Stimulated activated CD8-positive, alpha-beta memory T cell treated with anti-CD3 and anti-CD28 coated beads, Interleukin-12 subunit alpha, Interleukin-12 subunit beta, amount 100 ng/mL, for 4 hours (primary cell): Measurements from ENCODE around the gene PLCB1.

Experiments
- DNase-seq: peaks from one replicate; pipeline ENCODE4 v3.0.0-alpha.2; 2020; ENCODE audit warnings: low read depth

Gene PLCB1

GRCh38 chr20:8212286-8212685 is 80.2 kb downstream of the PLCB1 start:
- no peak for DNase-seq

- DNase-seq = no peak
Observed at GRCh38 chr20:8213270-8213669, 81.2 kb downstream of the PLCB1 start.

- no peak for DNase-seq
Observed at GRCh38 chr20:8213831-8214587, 81.9 kb downstream of the PLCB1 start.

- DNase-seq = no peak
Observed at GRCh38 chr20:8215361-8215781, 83.3 kb downstream of the PLCB1 start.

- DNase-seq = no peak
Observed at GRCh38 chr20:8216375-8217200, 84.5 kb downstream of the PLCB1 start.

- no peak for DNase-seq
Observed at GRCh38 chr20:8218861-8219260, 86.8 kb downstream of the PLCB1 start.

GRCh38 chr20:8219403-8219802 is 87.3 kb downstream of the PLCB1 start:
- DNase-seq = no peak

GRCh38 chr20:8220716-8221115 is 88.7 kb downstream of the PLCB1 start:
- DNase-seq = no peak

GRCh38 chr20:8221887-8222419 is 89.9 kb downstream of the PLCB1 start:
- no peak for DNase-seq

- no peak for DNase-seq
Observed at GRCh38 chr20:8223091-8223870, 91.2 kb downstream of the PLCB1 start.

GRCh38 chr20:8225658-8226057 is 93.6 kb downstream of the PLCB1 start:
- DNase-seq = no peak

- no peak for DNase-seq
Observed at GRCh38 chr20:8226106-8226505, 94.0 kb downstream of the PLCB1 start.

GRCh38 chr20:8227293-8227692 is 95.2 kb downstream of the PLCB1 start:
- no peak for DNase-seq

- DNase-seq = no peak
Observed at GRCh38 chr20:8228315-8228714, 96.2 kb downstream of the PLCB1 start.

GRCh38 chr20:8229090-8229489 is 97.0 kb downstream of the PLCB1 start:
- DNase-seq = no peak

GRCh38 chr20:8231038-8231437 is 99.0 kb downstream of the PLCB1 start:
- DNase-seq = no peak

- DNase-seq = no peak
Observed at GRCh38 chr20:8232332-8232731, 100.3 kb downstream of the PLCB1 start.

GRCh38 chr20:8234580-8234979 is 102.5 kb downstream of the PLCB1 start:
- no peak for DNase-seq

GRCh38 chr20:8242066-8242465 is 110.0 kb downstream of the PLCB1 start:
- DNase-seq = no peak

GRCh38 chr20:8242827-8243724 is 111.0 kb downstream of the PLCB1 start:
- no peak for DNase-seq

GRCh38 chr20:8244637-8245036 is 112.6 kb downstream of the PLCB1 start:
- DNase-seq = no peak
